WERI-Rb-1 (cell line): ENCODE results near the gene CETN2.

Source experiments
- DNase-seq: peaks from one replicate; pipeline ENCODE4 v3.0.0-alpha.2; 2020
- H3K27ac ChIP-seq: fragments of 250-450 bp; sonication (Bioruptor Pico); 2 replicates; pipeline ENCODE4 v1.5.1; 2020; ENCODE audit warnings: mild to moderate bottlenecking, moderate library complexity
- H3K27me3 ChIP-seq: fragments of 250-450 bp; sonication (Bioruptor Pico); 2 replicates; pipeline ENCODE4 v1.5.1; 2021; ENCODE audit warnings: mild to moderate bottlenecking, low read depth, moderate library complexity; ENCODE audit not compliant: insufficient read depth, severe bottlenecking
- H3K36me3 ChIP-seq: fragments of 250-450 bp; sonication (Bioruptor Pico); 2 replicates; pipeline ENCODE4 v1.5.1; 2020; ENCODE audit warnings: mild to moderate bottlenecking, moderate library complexity
- H3K4me3 ChIP-seq: 2 replicates; pipeline ENCODE4 v1.5.1; 2011; ENCODE audit warnings: low read depth, mild to moderate bottlenecking, control low read depth, low read length
- H3K9me3 ChIP-seq: fragments of 250-450 bp; sonication (Bioruptor Pico); 2 replicates; pipeline ENCODE4 v1.5.1; 2021; ENCODE audit warnings: mild to moderate bottlenecking, moderate library complexity; ENCODE audit not compliant: severe bottlenecking
- TF ChIP-seq, protein P1 (sequence below): IDR thresholded peaks from 2 replicates; pipeline ENCODE4 v1.5.1; 2011; ENCODE audit warnings: low read depth, mild to moderate bottlenecking, control low read depth, inconsistent platforms, low read length

The CETN2 gene

DNA sequence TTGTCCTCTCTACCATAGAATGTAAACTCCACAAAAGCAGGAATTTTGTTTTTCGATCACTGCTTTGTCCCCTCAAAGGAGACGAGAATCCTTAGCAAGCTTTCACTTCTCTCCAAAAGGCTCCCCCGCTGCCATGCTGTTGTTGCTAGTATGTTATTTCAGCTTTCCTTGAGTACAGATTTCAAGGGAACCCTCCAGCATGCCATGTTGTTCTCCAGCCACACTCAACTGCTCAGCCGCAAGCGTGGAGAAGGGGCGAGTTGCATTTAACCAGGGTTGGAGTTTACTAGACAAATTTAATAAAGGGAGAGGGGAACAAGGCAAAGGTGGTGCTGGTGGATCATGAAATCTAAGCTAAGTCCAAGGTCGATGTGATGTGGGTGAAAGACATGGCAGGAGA, 23.4 kb upstream of the CETN2 start:
- TF ChIP-seq, protein P1, sequence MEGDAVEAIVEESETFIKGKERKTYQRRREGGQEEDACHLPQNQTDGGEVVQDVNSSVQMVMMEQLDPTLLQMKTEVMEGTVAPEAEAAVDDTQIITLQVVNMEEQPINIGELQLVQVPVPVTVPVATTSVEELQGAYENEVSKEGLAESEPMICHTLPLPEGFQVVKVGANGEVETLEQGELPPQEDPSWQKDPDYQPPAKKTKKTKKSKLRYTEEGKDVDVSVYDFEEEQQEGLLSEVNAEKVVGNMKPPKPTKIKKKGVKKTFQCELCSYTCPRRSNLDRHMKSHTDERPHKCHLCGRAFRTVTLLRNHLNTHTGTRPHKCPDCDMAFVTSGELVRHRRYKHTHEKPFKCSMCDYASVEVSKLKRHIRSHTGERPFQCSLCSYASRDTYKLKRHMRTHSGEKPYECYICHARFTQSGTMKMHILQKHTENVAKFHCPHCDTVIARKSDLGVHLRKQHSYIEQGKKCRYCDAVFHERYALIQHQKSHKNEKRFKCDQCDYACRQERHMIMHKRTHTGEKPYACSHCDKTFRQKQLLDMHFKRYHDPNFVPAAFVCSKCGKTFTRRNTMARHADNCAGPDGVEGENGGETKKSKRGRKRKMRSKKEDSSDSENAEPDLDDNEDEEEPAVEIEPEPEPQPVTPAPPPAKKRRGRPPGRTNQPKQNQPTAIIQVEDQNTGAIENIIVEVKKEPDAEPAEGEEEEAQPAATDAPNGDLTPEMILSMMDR = no peak
- DNase-seq = no peak
- no peak overlapping the region for H3K27ac ChIP-seq
- peaks cover 2% of the 10 kb centered on the region for H3K27me3 ChIP-seq
- H3K36me3 ChIP-seq = peaks cover 41% of the 10 kb centered on the region
- H3K4me3 ChIP-seq = no peak overlapping the region
- H3K9me3 ChIP-seq = no peaks in the 10 kb centered on the region

DNA sequence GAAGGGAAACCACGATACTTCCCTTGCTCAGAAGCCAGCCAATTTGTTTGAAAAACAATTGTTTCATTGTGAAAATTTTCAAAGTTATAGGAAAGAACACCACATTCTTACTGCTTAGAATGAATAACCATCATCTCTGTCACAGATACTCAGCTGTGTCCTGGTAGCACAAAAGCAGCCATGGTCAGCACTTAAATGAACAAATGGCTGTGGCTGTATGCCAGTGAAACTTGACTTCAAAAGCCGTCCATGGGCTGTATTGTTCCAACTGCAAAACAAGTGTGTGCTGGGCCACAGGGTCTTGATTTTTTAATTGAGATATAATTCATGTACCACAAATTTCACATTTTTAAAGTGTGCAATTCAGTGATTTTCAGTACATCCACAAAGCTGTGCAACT, 19.9 kb upstream of the CETN2 start:
- Histone ChIP-seq H3K9me3 (no peaks in the 10 kb centered on the region), H3K27me3 (peaks cover 4% of the 10 kb centered on the region), H3K36me3 (peaks cover 40% of the 10 kb centered on the region), H3K27ac (no peak overlapping the region), H3K4me3 (no peak overlapping the region)
- TF ChIP-seq, protein P1 = no peak
- no peak for DNase-seq

DNA sequence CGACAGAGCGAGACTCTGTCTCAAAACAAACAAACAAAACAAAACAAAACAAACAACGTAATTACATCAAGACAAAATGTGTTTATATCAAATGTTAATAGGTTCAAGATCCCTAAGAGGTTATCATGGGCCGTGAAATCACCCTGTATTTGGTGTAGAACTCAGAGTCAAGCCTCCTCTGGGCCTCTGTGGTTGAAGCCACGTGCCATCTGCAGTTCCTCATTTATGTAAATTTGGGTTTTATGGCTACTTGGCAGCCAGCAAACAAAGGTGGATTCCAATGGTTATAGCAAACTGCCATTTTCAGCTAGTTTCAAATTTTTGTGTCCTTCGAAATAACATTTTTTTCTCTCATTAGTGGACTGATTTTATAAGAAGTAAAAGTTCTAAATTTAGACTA, 16.7 kb upstream of the CETN2 start:
- Histone ChIP-seq H3K27ac (no peak overlapping the region), H3K4me3 (no peak overlapping the region), H3K9me3 (no peaks in the 10 kb centered on the region), H3K27me3 (peaks cover 2% of the 10 kb centered on the region), H3K36me3 (peaks cover 33% of the 10 kb centered on the region)
- DNase-seq = no peak
- TF ChIP-seq, protein P1 = no peak

DNA sequence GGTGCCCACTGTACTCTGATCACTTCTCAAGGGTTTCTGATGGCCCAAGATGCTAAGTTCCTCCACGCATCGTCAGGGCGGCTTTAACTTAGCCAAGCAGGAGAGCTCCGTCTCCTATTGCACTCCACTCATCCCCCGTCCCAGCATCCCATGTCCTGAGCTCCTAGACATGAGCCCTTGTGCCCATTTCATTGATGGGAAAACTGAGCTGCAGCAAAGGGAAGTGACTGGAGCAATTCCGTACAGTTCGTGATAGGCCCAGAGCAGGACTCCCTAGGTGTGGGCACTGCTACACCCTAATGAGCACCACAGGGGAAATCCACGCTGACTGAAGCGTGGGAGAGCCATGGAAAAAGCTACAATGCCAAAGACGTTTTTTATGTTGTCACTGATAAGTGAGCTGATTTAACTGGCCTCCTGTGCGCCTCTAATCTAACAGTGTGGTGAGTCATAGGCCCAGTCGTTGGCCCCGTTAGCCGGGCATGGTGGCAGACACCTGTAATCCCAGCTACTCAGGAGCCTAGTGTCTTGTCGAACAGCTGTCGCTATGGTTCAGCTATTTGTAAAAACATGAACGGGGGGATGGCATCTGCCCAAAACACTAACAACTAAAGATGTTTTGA, 15.2 kb upstream of the CETN2 start:
- H3K27me3 ChIP-seq = peaks cover 2% of the 10 kb centered on the region
- H3K27ac ChIP-seq = no peak overlapping the region
- TF ChIP-seq, protein P1 = no peak
- H3K9me3 ChIP-seq = no peaks in the 10 kb centered on the region
- no peak overlapping the region for H3K4me3 ChIP-seq
- DNase-seq = no peak
- peaks cover 23% of the 10 kb centered on the region for H3K36me3 ChIP-seq

DNA sequence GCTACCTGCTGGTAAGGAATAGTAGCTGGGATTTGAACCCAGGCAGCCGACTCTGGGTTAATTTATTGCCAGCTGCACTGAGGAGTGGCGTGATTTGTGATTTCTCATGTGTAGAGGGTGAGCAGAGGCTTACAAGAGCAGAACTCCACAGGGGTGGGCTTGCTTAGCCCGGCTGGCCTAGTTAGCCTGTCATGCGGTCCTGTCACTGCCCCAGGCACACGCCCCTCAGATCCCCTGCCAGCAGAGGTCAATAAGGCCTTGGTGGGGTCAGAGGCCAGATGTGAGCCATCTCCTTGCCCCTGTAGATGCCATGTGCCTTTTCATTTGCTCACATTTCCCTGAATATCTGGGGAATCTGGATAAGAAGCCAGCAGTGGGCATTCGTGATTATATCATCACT, 13.7 kb upstream of the CETN2 start:
- no peak overlapping the region for H3K4me3 ChIP-seq
- no peak overlapping the region for H3K27ac ChIP-seq
- H3K9me3 ChIP-seq = no peaks in the 10 kb centered on the region
- peaks cover 2% of the 10 kb centered on the region for H3K27me3 ChIP-seq
- no peak for DNase-seq
- H3K36me3 ChIP-seq = peaks cover 11% of the 10 kb centered on the region
- TF ChIP-seq, protein P1 = no peak

DNA sequence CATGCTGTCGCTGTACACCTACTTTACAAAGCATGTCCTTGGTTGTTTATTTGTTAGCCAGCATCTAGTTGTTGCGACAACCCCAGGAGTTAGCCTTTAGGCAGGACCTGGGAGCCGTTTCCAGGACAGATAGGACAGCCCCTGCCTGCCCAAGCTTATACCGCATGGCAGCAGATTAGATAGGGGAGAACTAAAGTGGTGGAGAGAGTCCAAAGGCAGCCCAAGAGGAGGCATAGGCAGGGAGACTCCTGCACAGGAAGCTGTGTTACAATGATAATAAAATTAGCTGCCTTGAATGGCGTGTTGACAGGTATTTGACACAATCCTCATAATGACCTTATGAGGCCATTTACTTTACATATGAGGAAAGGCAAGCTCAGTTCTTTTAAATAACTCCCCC, 13.3 kb upstream of the CETN2 start:
- TF ChIP-seq, protein P1 = no peak
- Histone ChIP-seq H3K9me3 (no peaks in the 10 kb centered on the region), H3K36me3 (peaks cover 10% of the 10 kb centered on the region), H3K4me3 (no peak overlapping the region), H3K27me3 (peaks cover 2% of the 10 kb centered on the region), H3K27ac (no peak overlapping the region)
- no peak for DNase-seq
